Measurements from ENCODE around the gene IPO9.

DNA sequence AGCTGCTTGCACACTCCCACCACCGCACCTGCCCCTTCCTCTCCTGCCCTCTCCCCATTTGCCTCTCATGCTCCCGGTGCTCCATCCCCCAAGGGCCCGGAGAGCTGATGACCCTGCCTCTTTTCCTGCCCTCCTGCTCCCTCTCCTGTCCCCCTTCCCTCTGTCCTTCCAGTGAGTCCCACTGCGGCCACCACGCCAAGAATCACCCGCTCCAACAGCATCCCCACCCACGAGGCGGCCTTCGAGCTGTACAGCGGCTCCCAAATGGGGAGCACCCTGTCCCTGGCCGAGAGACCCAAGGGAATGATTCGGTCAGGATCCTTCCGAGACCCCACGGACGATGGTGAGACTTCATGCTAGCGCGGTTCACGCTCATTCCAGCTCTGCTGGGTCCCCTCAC is 40.7 kb upstream of the IPO9 start:
- no peak for TF ChIP-seq CTCF (IDR thresholded peaks at IDR 0.05)
- TF ChIP-seq POLR2A (IDR thresholded peaks at IDR 0.05), result no peak
- TF ChIP-seq POLR2AphosphoS5 (IDR thresholded peaks at IDR 0.05), result no peak
